GM19035 (cell line): ENCODE results near the gene CGN.

Experiments
- ATAC-seq: cut with Tn5 transposase; IDR thresholded peaks from one replicate; pipeline ENCODE4 v1.9.1; 2021; ENCODE audit not compliant: unreplicated experiment

CGN gene

GRCh38 chr1:151585622-151586021 is 74.4 kb downstream of the CGN start:
- no peak for ATAC-seq
